SK-N-SH treated with all-trans-retinoic acid at 6 μM for 48 hours (cell line): ENCODE data around the gene PHKG2.

Experiments
- ATAC-seq: fragments of 200-7000 bp; cut with Tn5 transposase; 3 replicates; pipeline ENCODE4 v1.9.1; 2020; ENCODE audit warnings: mild to moderate bottlenecking, moderate library complexity
- ARNTL ChIP-seq: fragments of 450-650 bp; formaldehyde crosslinking; IDR thresholded peaks from 2 replicates; pipeline ENCODE4 v1.5.0; 2020; ENCODE audit warnings: low read depth, mild to moderate bottlenecking, moderate library complexity, borderline replicate concordance
- CSDC2 ChIP-seq: fragments of 250-450 bp; sonication (Bioruptor Pico); IDR thresholded peaks from 2 replicates; pipeline ENCODE4 v1.5.0; 2020; ENCODE audit warnings: mild to moderate bottlenecking, moderate library complexity
- ESRRG ChIP-seq: fragments of 250-450 bp; sonication (Bioruptor Pico); IDR thresholded peaks from 2 replicates; pipeline ENCODE4 v1.6.1; 2021; ENCODE audit warnings: mild to moderate bottlenecking
- GLIS3 ChIP-seq: fragments of 250-450 bp; sonication (Bioruptor Pico); IDR thresholded peaks from 2 replicates; pipeline ENCODE4 v1.5.0; 2020; ENCODE audit warnings: mild to moderate bottlenecking, moderate library complexity
- ISL1 ChIP-seq: fragments of 250-450 bp; sonication (Bioruptor Pico); IDR thresholded peaks from 2 replicates; pipeline ENCODE4 v2.1.2; 2022; ENCODE audit warnings: mild to moderate bottlenecking, moderate library complexity
- OSR1 ChIP-seq: fragments of 250-450 bp; sonication (Bioruptor Pico); IDR thresholded peaks from 2 replicates; pipeline ENCODE4 v1.8.0; 2022; ENCODE audit warnings: moderate library complexity, mild to moderate bottlenecking, inconsistent platforms
- PPARA ChIP-seq: fragments of 250-450 bp; sonication (Bioruptor Pico); IDR thresholded peaks from 2 replicates; pipeline ENCODE4 v1.5.0; 2020; ENCODE audit warnings: mild to moderate bottlenecking, borderline replicate concordance
- RARB ChIP-seq: fragments of 250-450 bp; sonication (Bioruptor Pico); IDR thresholded peaks from 2 replicates; pipeline ENCODE4 v1.8.0; 2021; ENCODE audit warnings: mild to moderate bottlenecking, moderate library complexity
- SNAI2 ChIP-seq: fragments of 250-450 bp; sonication (Bioruptor Pico); IDR thresholded peaks from 2 replicates; pipeline ENCODE4 v1.5.0; 2020; ENCODE audit warnings: mild to moderate bottlenecking, moderate library complexity
- TCF4 ChIP-seq: fragments of 250-450 bp; sonication (Bioruptor Pico); IDR thresholded peaks from 2 replicates; pipeline ENCODE4 v1.8.0; 2021; ENCODE audit warnings: mild to moderate bottlenecking, moderate library complexity, borderline replicate concordance
- ZC3H10 ChIP-seq: fragments of 250-450 bp; sonication (Bioruptor Pico); IDR thresholded peaks from 2 replicates; pipeline ENCODE4 v1.5.1; 2021; ENCODE audit warnings: mild to moderate bottlenecking, moderate library complexity
- ZFP3 ChIP-seq: fragments of 250-450 bp; sonication (Bioruptor Pico); IDR thresholded peaks from 2 replicates; pipeline ENCODE4 v1.5.0; 2020; ENCODE audit warnings: mild to moderate bottlenecking, moderate library complexity
- ZFP30 ChIP-seq: fragments of 450-650 bp; formaldehyde crosslinking; IDR thresholded peaks from 2 replicates; pipeline ENCODE4 v1.5.0; 2022; ENCODE audit warnings: mild to moderate bottlenecking, moderate library complexity
- ZNF70 ChIP-seq: fragments of 450-650 bp; formaldehyde crosslinking; IDR thresholded peaks from 2 replicates; pipeline ENCODE4 v1.5.0; 2020; ENCODE audit warnings: mild to moderate bottlenecking, moderate library complexity
- ZNF8 ChIP-seq: fragments of 450-650 bp; formaldehyde crosslinking; IDR thresholded peaks from 2 replicates; pipeline ENCODE4 v1.5.0; 2020; ENCODE audit warnings: mild to moderate bottlenecking, moderate library complexity
- TF ChIP-seq, protein P1 (sequence below): fragments of 250-450 bp; sonication (Bioruptor Pico); IDR thresholded peaks from 2 replicates; pipeline ENCODE4 v1.5.1; 2021; ENCODE audit warnings: mild to moderate bottlenecking, moderate library complexity
- TF ChIP-seq, protein P2 (sequence below): fragments of 250-450 bp; sonication (Bioruptor Pico); IDR thresholded peaks from 2 replicates; pipeline ENCODE4 v1.5.1; 2020; ENCODE audit warnings: low read depth, mild to moderate bottlenecking, moderate library complexity
- TF ChIP-seq, protein P3 (sequence below): fragments of 250-450 bp; sonication (Bioruptor Pico); IDR thresholded peaks from 2 replicates; pipeline ENCODE4 v1.8.0; 2021; ENCODE audit warnings: low read depth, mild to moderate bottlenecking, moderate library complexity, borderline replicate concordance
- TF ChIP-seq, protein P4 (sequence below): fragments of 250-450 bp; sonication (Bioruptor Pico); IDR thresholded peaks from 2 replicates; pipeline ENCODE4 v1.8.0; 2020; ENCODE audit warnings: mild to moderate bottlenecking, moderate library complexity, borderline replicate concordance
- TF ChIP-seq, protein P5 (sequence below): fragments of 250-450 bp; sonication (Bioruptor Pico); IDR thresholded peaks from 2 replicates; pipeline ENCODE4 v1.5.0; 2020; ENCODE audit warnings: mild to moderate bottlenecking, moderate library complexity

PHKG2 gene

DNA sequence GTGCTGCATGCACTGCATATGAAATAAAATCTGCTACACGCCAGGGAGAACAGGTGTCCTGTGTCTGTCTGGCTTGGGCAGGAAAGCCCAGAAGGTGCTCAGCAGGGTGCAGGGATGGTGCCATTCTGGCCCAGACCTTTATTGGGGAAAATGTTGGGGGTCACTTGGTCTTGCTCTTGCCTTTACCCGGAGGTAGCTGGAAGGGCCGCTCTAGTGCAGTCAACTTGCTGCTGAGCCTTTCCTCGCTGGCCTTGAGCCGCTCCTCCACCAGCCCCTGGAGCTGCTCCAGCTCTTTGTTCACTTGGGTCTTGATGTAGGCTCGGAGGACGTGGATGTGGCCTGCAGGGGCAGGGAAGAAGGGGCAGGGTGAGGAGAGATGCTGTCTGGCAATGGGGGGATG is 9.1 kb downstream of the PHKG2 start (continued):
- TF ChIP-seq, protein P1, sequence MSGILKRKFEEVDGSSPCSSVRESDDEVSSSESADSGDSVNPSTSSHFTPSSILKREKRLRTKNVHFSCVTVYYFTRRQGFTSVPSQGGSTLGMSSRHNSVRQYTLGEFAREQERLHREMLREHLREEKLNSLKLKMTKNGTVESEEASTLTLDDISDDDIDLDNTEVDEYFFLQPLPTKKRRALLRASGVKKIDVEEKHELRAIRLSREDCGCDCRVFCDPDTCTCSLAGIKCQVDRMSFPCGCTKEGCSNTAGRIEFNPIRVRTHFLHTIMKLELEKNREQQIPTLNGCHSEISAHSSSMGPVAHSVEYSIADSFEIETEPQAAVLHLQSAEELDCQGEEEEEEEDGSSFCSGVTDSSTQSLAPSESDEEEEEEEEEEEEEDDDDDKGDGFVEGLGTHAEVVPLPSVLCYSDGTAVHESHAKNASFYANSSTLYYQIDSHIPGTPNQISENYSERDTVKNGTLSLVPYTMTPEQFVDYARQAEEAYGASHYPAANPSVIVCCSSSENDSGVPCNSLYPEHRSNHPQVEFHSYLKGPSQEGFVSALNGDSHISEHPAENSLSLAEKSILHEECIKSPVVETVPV (CRISPR knock-in tag), result no peak

DNA sequence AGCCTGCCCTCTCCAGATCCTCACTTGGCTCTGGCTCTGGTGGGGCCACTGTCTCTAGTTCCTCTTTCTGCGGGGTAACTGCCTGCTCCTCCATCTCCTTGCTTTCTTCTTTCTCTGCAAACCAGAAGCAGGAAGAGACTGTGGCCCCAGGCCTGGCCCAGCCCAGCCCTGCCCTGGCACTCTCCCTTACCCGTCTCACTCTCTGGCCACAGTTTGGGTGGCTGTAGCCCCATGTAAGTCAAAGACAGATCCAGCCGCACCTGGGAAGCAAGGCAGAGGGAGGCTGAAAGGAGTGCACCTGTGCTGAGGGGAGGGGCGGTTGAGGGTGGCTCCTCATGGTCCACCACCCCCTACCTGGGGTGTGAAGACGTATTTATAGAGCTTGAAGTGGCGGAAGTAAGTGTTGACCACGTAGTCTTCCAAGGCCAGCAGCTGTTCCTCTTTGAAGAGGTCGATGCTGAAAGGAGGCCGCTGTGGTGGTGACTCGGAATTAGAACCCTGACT is 10.8 kb downstream of the PHKG2 start:
- no peak for ATAC-seq
- no peak for TF ChIP-seq ESRRG (CRISPR knock-in tag)
- TF ChIP-seq ZFP30 (CRISPR knock-in tag), result no peak
- no peak for TF ChIP-seq RARB (CRISPR knock-in tag)
- TF ChIP-seq TCF4, result no peak
- no peak for TF ChIP-seq ZC3H10 (CRISPR knock-in tag)
- TF ChIP-seq, protein P2, sequence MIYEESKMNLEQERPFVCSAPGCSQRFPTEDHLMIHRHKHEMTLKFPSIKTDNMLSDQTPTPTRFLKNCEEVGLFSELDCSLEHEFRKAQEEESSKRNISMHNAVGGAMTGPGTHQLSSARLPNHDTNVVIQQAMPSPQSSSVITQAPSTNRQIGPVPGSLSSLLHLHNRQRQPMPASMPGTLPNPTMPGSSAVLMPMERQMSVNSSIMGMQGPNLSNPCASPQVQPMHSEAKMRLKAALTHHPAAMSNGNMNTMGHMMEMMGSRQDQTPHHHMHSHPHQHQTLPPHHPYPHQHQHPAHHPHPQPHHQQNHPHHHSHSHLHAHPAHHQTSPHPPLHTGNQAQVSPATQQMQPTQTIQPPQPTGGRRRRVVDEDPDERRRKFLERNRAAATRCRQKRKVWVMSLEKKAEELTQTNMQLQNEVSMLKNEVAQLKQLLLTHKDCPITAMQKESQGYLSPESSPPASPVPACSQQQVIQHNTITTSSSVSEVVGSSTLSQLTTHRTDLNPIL (CRISPR knock-in tag), result no peak
- TF ChIP-seq, protein P1 (CRISPR knock-in tag), result no peak
- TF ChIP-seq ZFP3 (CRISPR knock-in tag), result no peak

DNA sequence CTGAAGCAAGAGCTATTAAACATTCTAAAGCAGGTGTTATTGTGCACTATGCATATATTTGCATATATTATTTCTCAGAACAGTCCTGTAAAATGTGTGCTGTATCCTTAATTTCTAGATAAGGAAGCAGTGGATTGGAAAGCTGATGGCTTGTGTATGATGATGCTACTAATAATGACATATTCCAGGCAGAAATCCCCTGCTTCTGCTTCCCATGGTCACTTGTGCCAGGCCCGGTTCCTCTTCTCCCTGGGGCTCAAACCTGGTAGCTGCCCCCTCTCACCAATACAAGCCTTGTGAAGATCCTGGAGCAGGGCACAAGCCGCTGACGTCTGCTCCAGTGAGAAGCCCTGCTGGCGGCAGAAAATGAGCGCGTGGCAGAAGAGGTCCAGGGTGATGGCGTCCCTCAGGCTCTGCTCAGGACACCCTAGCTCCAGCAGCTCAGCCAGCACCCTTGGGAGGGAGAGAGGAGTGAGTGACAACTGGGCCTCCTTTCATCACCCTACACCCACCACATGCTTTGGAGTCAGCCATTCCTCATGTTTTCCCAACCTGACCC is 11.9 kb downstream of the PHKG2 start:
- no peak for ATAC-seq
- TF ChIP-seq ZFP3 (CRISPR knock-in tag) (no peak), ZNF70 (no peak), SNAI2 (CRISPR knock-in tag) (no peak), ZC3H10 (CRISPR knock-in tag) (no peak), ZNF8 (no peak), PPARA (CRISPR knock-in tag) (no peak), TCF4 (no peak), ISL1 (CRISPR knock-in tag) (no peak), RARB (CRISPR knock-in tag) (no peak), ARNTL (CRISPR knock-in tag) (no peak), CSDC2 (CRISPR knock-in tag) (no peak), OSR1 (CRISPR knock-in tag) (no peak), ZFP30 (CRISPR knock-in tag) (no peak), GLIS3 (CRISPR knock-in tag) (no peak), ESRRG (CRISPR knock-in tag) (no peak)
- TF ChIP-seq, protein P2 (CRISPR knock-in tag), result no peak
- TF ChIP-seq, protein P3, sequence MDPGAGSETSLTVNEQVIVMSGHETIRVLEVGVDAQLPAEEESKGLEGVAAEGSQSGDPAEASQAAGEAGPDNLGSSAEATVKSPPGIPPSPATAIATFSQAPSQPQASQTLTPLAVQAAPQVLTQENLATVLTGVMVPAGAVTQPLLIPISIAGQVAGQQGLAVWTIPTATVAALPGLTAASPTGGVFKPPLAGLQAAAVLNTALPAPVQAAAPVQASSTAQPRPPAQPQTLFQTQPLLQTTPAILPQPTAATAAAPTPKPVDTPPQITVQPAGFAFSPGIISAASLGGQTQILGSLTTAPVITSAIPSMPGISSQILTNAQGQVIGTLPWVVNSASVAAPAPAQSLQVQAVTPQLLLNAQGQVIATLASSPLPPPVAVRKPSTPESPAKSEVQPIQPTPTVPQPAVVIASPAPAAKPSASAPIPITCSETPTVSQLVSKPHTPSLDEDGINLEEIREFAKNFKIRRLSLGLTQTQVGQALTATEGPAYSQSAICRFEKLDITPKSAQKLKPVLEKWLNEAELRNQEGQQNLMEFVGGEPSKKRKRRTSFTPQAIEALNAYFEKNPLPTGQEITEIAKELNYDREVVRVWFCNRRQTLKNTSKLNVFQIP (CRISPR knock-in tag), result no peak
- TF ChIP-seq, protein P4, sequence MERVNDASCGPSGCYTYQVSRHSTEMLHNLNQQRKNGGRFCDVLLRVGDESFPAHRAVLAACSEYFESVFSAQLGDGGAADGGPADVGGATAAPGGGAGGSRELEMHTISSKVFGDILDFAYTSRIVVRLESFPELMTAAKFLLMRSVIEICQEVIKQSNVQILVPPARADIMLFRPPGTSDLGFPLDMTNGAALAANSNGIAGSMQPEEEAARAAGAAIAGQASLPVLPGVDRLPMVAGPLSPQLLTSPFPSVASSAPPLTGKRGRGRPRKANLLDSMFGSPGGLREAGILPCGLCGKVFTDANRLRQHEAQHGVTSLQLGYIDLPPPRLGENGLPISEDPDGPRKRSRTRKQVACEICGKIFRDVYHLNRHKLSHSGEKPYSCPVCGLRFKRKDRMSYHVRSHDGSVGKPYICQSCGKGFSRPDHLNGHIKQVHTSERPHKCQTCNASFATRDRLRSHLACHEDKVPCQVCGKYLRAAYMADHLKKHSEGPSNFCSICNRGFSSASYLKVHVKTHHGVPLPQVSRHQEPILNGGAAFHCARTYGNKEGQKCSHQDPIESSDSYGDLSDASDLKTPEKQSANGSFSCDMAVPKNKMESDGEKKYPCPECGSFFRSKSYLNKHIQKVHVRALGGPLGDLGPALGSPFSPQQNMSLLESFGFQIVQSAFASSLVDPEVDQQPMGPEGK (CRISPR knock-in tag), result no peak
- TF ChIP-seq, protein P5, sequence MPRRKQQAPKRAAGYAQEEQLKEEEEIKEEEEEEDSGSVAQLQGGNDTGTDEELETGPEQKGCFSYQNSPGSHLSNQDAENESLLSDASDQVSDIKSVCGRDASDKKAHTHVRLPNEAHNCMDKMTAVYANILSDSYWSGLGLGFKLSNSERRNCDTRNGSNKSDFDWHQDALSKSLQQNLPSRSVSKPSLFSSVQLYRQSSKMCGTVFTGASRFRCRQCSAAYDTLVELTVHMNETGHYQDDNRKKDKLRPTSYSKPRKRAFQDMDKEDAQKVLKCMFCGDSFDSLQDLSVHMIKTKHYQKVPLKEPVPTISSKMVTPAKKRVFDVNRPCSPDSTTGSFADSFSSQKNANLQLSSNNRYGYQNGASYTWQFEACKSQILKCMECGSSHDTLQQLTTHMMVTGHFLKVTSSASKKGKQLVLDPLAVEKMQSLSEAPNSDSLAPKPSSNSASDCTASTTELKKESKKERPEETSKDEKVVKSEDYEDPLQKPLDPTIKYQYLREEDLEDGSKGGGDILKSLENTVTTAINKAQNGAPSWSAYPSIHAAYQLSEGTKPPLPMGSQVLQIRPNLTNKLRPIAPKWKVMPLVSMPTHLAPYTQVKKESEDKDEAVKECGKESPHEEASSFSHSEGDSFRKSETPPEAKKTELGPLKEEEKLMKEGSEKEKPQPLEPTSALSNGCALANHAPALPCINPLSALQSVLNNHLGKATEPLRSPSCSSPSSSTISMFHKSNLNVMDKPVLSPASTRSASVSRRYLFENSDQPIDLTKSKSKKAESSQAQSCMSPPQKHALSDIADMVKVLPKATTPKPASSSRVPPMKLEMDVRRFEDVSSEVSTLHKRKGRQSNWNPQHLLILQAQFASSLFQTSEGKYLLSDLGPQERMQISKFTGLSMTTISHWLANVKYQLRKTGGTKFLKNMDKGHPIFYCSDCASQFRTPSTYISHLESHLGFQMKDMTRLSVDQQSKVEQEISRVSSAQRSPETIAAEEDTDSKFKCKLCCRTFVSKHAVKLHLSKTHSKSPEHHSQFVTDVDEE (CRISPR knock-in tag), result no peak
- TF ChIP-seq, all 23 proteins: peak for 0
